NOMO-1 (cell line): ENCODE results near the gene ONECUT2.
"Not testable (repeated sequence)": the region's sequence is repeated elsewhere in the genome, so short reads cannot be mapped to it uniquely, and the experiment has no call there.

ENCODE experiments used
- DNase-seq, 2 experiments: peaks; one replicate each; lab custom pipeline; 2025; ENCODE audit not compliant: unreplicated experiment in 2 of 2; lab: John Stamatoyannopoulos, UW

The ONECUT2 gene

GRCh38 chr18:57434536-57435494, at the start of gene ONECUT2:
Gene ONECUT2 (plus strand): TSS chr18:57435374. CDS start chr18:57435717, 343 bp downstream.
- DNase-seq: peak; percentile 90 to 96

- no peak for DNase-seq
Observed at GRCh38 chr18:57389271-57389670, 45.9 kb upstream of the ONECUT2 start.

- DNase-seq: no peak
Observed at GRCh38 chr18:57390044-57390443, 45.1 kb upstream of the ONECUT2 start.

GRCh38 chr18:57394749-57395148, 40.4 kb upstream of the ONECUT2 start:
- not testable (repeated sequence) for DNase-seq

GRCh38 chr18:57396831-57397230, 38.3 kb upstream of the ONECUT2 start:
- not testable (repeated sequence) for DNase-seq

GRCh38 chr18:57397440-57398132, 37.6 kb upstream of the ONECUT2 start:
- no peak for DNase-seq

GRCh38 chr18:57404345-57404744, 30.8 kb upstream of the ONECUT2 start:
- DNase-seq: no peak

- DNase-seq: no peak
Observed at GRCh38 chr18:57409650-57410049, 25.5 kb upstream of the ONECUT2 start.

- DNase-seq: no peak
Observed at GRCh38 chr18:57410749-57411148, 24.4 kb upstream of the ONECUT2 start.

- no peak for DNase-seq
Observed at GRCh38 chr18:57416542-57416941, 18.6 kb upstream of the ONECUT2 start.

GRCh38 chr18:57422313-57422872, 12.8 kb upstream of the ONECUT2 start:
- DNase-seq: no peak

- DNase-seq: no peak
Observed at GRCh38 chr18:57423821-57424220, 11.4 kb upstream of the ONECUT2 start.

GRCh38 chr18:57425096-57425495, 10.1 kb upstream of the ONECUT2 start:
- no peak for DNase-seq

- DNase-seq: no peak
Observed at GRCh38 chr18:57426187-57426586, 9.0 kb upstream of the ONECUT2 start.

- DNase-seq: no peak
Observed at GRCh38 chr18:57427429-57428201, 7.6 kb upstream of the ONECUT2 start.

GRCh38 chr18:57428221-57429150, 6.7 kb upstream of the ONECUT2 start:
- DNase-seq: no peak

- no peak for DNase-seq
Observed at GRCh38 chr18:57429167-57430078, 5.8 kb upstream of the ONECUT2 start.
